Measurements from ENCODE around the gene SLC12A1.
A peak's percentile ranks its signal among the peaks of the same experiment; 100 is the strongest.

SLC12A1 gene

DNA sequence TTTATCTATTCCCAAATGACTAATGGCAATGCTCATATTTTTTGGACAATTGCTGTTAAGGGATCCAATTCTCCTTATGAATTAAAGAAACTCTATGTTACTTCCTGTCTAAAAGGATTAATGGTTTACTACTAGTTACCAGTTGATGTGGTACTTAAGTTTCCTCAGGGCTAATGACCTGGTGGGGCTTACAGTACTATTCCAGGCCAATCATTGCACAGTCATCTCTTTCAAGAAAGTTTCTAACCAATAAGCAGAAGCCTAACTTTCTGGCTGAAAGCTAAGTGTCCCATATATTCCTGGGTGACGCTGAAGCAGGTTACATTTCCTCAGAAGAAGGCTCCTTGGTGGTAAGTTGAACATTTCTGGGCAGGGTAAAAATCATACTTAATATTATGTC lies at the start of gene SLC12A1:
Gene SLC12A1 (plus strand): TSS at position 322 of the 400 bp plus-strand sequence. CDS start 1,418 bp downstream, outside the sequence.
- Histone ChIP-seq H3K4me2 (no peak within 1 kb of the TSS), H3K9me3 (replicated peaks in 1 of 11) (no peaks in the 10 kb centered on the region), H3K27ac (no peak within 1 kb of the TSS), H3K9ac (no peak within 1 kb of the TSS), H4K20me1 (no peaks in the 10 kb centered on the region), H3K36me3 (no peaks in the 10 kb centered on the region), H3K27me3 (no peaks in the 10 kb centered on the region), H3K4me3 (no peak within 1 kb of the TSS), H3K4me1 (no peaks in the 10 kb centered on the region)
- no peak for TF ChIP-seq Cebpa-rat (IDR thresholded peaks at IDR 0.05)

- H4K20me1 ChIP-seq: no peaks in the 10 kb centered on the region
- no peaks in the 10 kb centered on the region for H3K36me3 ChIP-seq
- no peaks in the 10 kb centered on the region for H3K4me1 ChIP-seq
- no peak overlapping the region for H3K27ac ChIP-seq
- no peak overlapping the region for H3K9ac ChIP-seq
- peaks cover 0 to 9% (median 0%) of the 10 kb centered on the region in 11 experiments; a peak in 2 of 22 replicates for H3K9me3 ChIP-seq (replicated peaks in 1 of 11)
- no peak overlapping the region for H3K4me2 ChIP-seq
- no peak overlapping the region for H3K4me3 ChIP-seq
- TF ChIP-seq Cebpa-rat (IDR thresholded peaks at IDR 0.05): no peak
- H3K27me3 ChIP-seq: no peaks in the 10 kb centered on the region
Measured at GRCh38 chr15:48168616-48169015, 37.5 kb upstream of the SLC12A1 start.

DNA sequence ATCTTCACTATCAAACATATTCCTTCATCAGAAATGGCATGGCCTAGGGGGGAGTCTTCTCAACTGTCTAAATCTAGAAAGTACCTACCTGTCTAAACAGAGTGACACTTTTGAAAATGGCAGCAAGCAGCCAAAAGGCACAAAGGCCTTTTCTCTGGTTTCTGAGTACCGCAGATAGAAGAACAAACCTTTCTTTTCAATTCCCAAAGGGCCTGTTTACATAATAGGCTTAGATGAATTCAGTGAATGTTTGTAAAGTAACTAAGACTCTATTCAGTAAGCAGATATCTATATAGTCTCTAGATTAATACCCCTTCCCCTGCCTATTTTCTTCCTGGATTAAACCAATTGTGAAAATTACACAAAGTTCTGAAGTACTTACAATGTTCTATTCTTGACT lies 35.1 kb upstream of the SLC12A1 start:
- Histone ChIP-seq H3K9me3 (replicated peaks in 1 of 11) (peaks cover 0 to 9% (median 0%) of the 10 kb centered on the region in 11 experiments; a peak in 3 of 22 replicates), H3K36me3 (no peaks in the 10 kb centered on the region), H4K20me1 (no peaks in the 10 kb centered on the region), H3K27me3 (no peaks in the 10 kb centered on the region), H3K4me3 (no peak overlapping the region), H3K4me2 (no peak overlapping the region), H3K4me1 (no peaks in the 10 kb centered on the region), H3K9ac (no peak overlapping the region), H3K27ac (no peak overlapping the region)
- no peak for TF ChIP-seq Cebpa-rat (IDR thresholded peaks at IDR 0.05)

DNA sequence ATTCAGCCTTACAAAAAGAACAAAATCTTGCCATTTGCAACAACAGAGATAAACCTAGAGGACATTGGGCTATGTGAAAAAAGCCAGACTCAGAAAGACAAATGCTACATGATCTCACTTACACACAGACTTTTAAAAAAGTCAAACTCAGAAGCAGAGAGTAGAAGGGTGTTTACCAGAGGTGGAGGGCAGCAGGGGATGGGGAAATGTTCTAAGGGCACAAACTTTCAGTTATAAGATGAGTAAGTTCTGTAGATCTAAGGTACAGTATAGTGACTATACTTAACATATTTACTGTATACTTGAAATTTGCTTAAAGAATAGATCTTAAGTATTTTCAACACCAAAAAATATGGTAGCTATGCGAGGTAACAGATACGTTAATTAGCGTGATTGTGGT lies 31.0 kb upstream of the SLC12A1 start:
- no peak overlapping the region for H3K4me3 ChIP-seq
- H3K9me3 ChIP-seq (replicated peaks in 1 of 11): peaks cover 0 to 9% (median 0%) of the 10 kb centered on the region in 11 experiments; a peak in 3 of 22 replicates
- no peaks in the 10 kb centered on the region for H3K36me3 ChIP-seq
- H4K20me1 ChIP-seq: no peaks in the 10 kb centered on the region
- H3K27me3 ChIP-seq: no peaks in the 10 kb centered on the region; a peak in 1 of 22 replicates
- no peak overlapping the region for H3K27ac ChIP-seq
- H3K4me1 ChIP-seq: peaks cover 0 to 8% (median 0%) of the 10 kb centered on the region in 10 experiments; a peak in 5 of 20 replicates
- no peak overlapping the region for H3K4me2 ChIP-seq
- TF ChIP-seq Cebpa-rat (IDR thresholded peaks at IDR 0.05): no peak
- H3K9ac ChIP-seq: no peak overlapping the region

DNA sequence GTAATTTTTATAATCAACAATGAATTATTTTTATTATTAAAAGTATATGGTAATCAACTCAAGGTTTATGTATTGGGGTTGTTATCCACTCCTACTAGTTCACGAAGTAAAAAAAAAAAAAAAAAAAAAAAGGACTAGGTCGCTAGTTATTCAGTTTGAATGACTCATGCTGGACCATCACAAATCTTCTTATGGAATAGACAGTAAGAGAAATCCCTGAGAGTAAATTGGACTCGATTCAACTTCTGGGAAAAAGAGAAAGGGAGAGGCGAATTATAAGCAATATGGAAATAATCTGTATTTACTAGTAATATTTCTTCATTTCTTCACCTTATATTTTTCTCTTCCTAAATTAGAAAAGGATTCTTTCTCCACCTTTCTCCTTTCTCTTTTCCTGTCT lies 30.0 kb upstream of the SLC12A1 start:
- peaks cover 0 to 8% (median 0%) of the 10 kb centered on the region in 10 experiments; a peak in 5 of 20 replicates for H3K4me1 ChIP-seq
- no peak overlapping the region for H3K27ac ChIP-seq
- no peaks in the 10 kb centered on the region for H4K20me1 ChIP-seq
- H3K27me3 ChIP-seq: no peaks in the 10 kb centered on the region; a peak in 1 of 22 replicates
- H3K9me3 ChIP-seq (replicated peaks in 1 of 11): peaks cover 0 to 9% (median 0%) of the 10 kb centered on the region in 11 experiments; a peak in 3 of 22 replicates
- no peak overlapping the region for H3K4me2 ChIP-seq
- TF ChIP-seq Cebpa-rat (IDR thresholded peaks at IDR 0.05): no peak
- no peak overlapping the region for H3K9ac ChIP-seq
- no peaks in the 10 kb centered on the region for H3K36me3 ChIP-seq
- no peak overlapping the region for H3K4me3 ChIP-seq

GRCh38 chr15:48176957-48177356 lies 29.1 kb upstream of the SLC12A1 start:
- peak overlapping the region; percentile 18 to 68 (median 58); a peak in 19 of 22 replicates for H3K4me2 ChIP-seq
- peak overlapping the region in 6 of 10 experiments; percentile 58 to 67 (median 65); a peak in 6 of 20 replicates for H3K4me3 ChIP-seq
- peaks cover 0 to 9% (median 0%) of the 10 kb centered on the region in 11 experiments; a peak in 3 of 22 replicates for H3K9me3 ChIP-seq (replicated peaks in 1 of 11)
- no peak overlapping the region; a peak in 1 of 22 replicates for H3K9ac ChIP-seq
- H4K20me1 ChIP-seq: no peaks in the 10 kb centered on the region
- TF ChIP-seq Cebpa-rat (IDR thresholded peaks at IDR 0.05): no peak
- peaks cover 0 to 8% (median 0%) of the 10 kb centered on the region in 10 experiments; a peak in 5 of 20 replicates for H3K4me1 ChIP-seq
- H3K36me3 ChIP-seq: no peaks in the 10 kb centered on the region
- peak overlapping the region in 1 of 11 experiments; percentile 65; a peak in 1 of 22 replicates for H3K27ac ChIP-seq
- H3K27me3 ChIP-seq: no peaks in the 10 kb centered on the region; a peak in 1 of 22 replicates

DNA sequence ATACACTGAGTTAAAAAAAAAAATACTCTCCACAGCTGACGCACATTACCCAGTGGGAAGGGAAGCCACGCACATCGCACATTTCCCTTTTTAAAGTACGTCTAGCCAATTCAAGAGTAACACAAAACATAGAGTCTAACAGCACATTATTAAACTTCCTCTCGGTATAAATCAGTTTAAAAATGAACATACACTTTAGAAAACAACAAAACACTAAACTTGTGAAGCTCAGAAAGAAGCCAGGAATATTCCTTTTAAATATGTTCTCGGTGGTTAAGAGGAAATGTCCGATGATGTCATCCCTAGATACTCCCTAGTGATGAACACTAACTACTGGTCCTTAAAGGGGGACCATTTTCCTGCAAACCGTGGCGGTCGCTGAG lies 28.7 kb upstream of the SLC12A1 start:
- Histone ChIP-seq H3K27ac (peak overlapping the region in 9 of 11 experiments; percentile 62 to 80 (median 67); a peak in 11 of 22 replicates), H3K4me2 (peak overlapping the region; percentile 47 to 68 (median 58); a peak in 19 of 22 replicates), H3K9ac (peak overlapping the region; percentile 68 to 85 (median 76); a peak in 21 of 22 replicates)

GRCh38 chr15:48177766-48178647 lies 28.1 kb upstream of the SLC12A1 start, which contains the start of gene MYEF2:
MYEF2 (minus strand) TSS chr15:48178295; CDS start chr15:48178237, 58 bp downstream.
- Histone ChIP-seq H3K27me3 (no peaks in the 10 kb centered on the region; a peak in 1 of 22 replicates), H4K20me1 (no peaks in the 10 kb centered on the region), H3K27ac (peak within 1 kb of the TSS; percentile 59 to 80 (median 66); a peak in 21 of 22 replicates), H3K4me3 (peak within 1 kb of the TSS; percentile 56 to 74 (median 64)), H3K36me3 (no peaks in the 10 kb centered on the region), H3K9me3 (replicated peaks in 1 of 11) (peaks cover 0 to 7% (median 0%) of the 10 kb centered on the region in 11 experiments; a peak in 3 of 22 replicates), H3K4me2 (peak within 1 kb of the TSS; percentile 47 to 68 (median 58)), H3K9ac (peak within 1 kb of the TSS; percentile 68 to 85 (median 76)), H3K4me1 (peaks cover 0 to 8% (median 0%) of the 10 kb centered on the region in 10 experiments; a peak in 5 of 20 replicates)
- TF ChIP-seq Cebpa-rat (IDR thresholded peaks at IDR 0.05): no peak

More for the DNA sequence above, 28.7 kb upstream of the SLC12A1 start:
- no peak for TF ChIP-seq Cebpa-rat (IDR thresholded peaks at IDR 0.05)
- H3K4me3 ChIP-seq: peak overlapping the region; percentile 56 to 74 (median 64)
- peaks cover 0 to 7% (median 0%) of the 10 kb centered on the region in 11 experiments; a peak in 3 of 22 replicates for H3K9me3 ChIP-seq (replicated peaks in 1 of 11)
- H3K4me1 ChIP-seq: peaks cover 0 to 8% (median 0%) of the 10 kb centered on the region in 10 experiments; a peak in 5 of 20 replicates
- no peaks in the 10 kb centered on the region; a peak in 1 of 22 replicates for H3K27me3 ChIP-seq
- no peaks in the 10 kb centered on the region for H3K36me3 ChIP-seq
- no peaks in the 10 kb centered on the region for H4K20me1 ChIP-seq

GRCh38 chr15:48178648-48178931 lies 27.5 kb upstream of the SLC12A1 start:
- H3K9ac ChIP-seq: 0 out of 22 replicates have a peak overlapping the region, but pooled peaks of 1 of the 11 experiments have one; percentile 76
- no peak for TF ChIP-seq Cebpa-rat (IDR thresholded peaks at IDR 0.05)
- H3K9me3 ChIP-seq (replicated peaks in 1 of 11): peaks cover 0 to 3% (median 0%) of the 10 kb centered on the region in 11 experiments; a peak in 2 of 22 replicates
- H3K4me1 ChIP-seq: peaks cover 0 to 8% (median 0%) of the 10 kb centered on the region in 10 experiments; a peak in 5 of 20 replicates
- H3K27ac ChIP-seq: no peak overlapping the region
- H3K4me3 ChIP-seq: peak overlapping the region; percentile 56 to 74 (median 64); a peak in 14 of 20 replicates
- peak overlapping the region in 9 of 11 experiments; percentile 33 to 68 (median 58); a peak in 8 of 22 replicates for H3K4me2 ChIP-seq
- no peaks in the 10 kb centered on the region; a peak in 1 of 22 replicates for H3K27me3 ChIP-seq
- no peaks in the 10 kb centered on the region for H3K36me3 ChIP-seq
- H4K20me1 ChIP-seq: no peaks in the 10 kb centered on the region

All from BLaER1 treated with 17β-estradiol and CSF1 and Interleukin-3, amounts not matched to agents 10 nM and 100 nM (cell line).